Stomach (tissue), 9 donors: Measurements from ENCODE around the gene XAB2. TPM values are rescaled to one million over a fixed set of nuclear protein-coding genes. Genes with fewer than 3 reads are reported as not detected.

Source experiments
- DNase-seq, 2 donors: peaks; one replicate each; pipeline versions ENCODE4 v3.0.0 to v3.0.0-alpha.2; 2013 to 2019
- H3K27ac ChIP-seq, 5 donors: fragments of 200-600 bp in 4 of 5; sonication (generic) in 4 of 5; one replicate each; pipeline ENCODE4 v1.5.1; 2013 to 2019; ENCODE audit warnings: mild to moderate bottlenecking in 1 of 5, moderate library complexity in 1 of 5
- H3K27me3 ChIP-seq, 3 donors: fragments of 200-600 bp; sonication (generic); one replicate each; pipeline ENCODE4 v1.5.1; 2017 to 2019; ENCODE audit warnings: mixed run types in 1 of 3
- H3K36me3 ChIP-seq, 4 donors: fragments of 200-600 bp; sonication (generic); 1 replicate in 3 of 4; 2 replicates in 1 of 4; pipeline ENCODE4 v1.5.1; 2016 to 2019
- H3K4me1 ChIP-seq, 4 donors: fragments of 200-600 bp; sonication (generic); one replicate each; pipeline ENCODE4 v1.5.1; 2016 to 2019
- H3K4me3 ChIP-seq, 4 donors: fragments of 200-600 bp; sonication (generic) in 3 of 4; one replicate each; pipeline ENCODE4 v1.5.1; 2016 to 2019; ENCODE audit warnings: mild to moderate bottlenecking in 1 of 4
- H3K9me3 ChIP-seq, 4 donors: fragments of 200-600 bp; sonication (generic); one replicate each; pipeline ENCODE4 v1.5.1; 2016 to 2019
- CTCF ChIP-seq, 7 experiments: fragments of 450-650 bp in 4 of 7; fragments of 200-600 bp in 3 of 7; sonication (generic) in 3 of 7; IDR thresholded peaks; one replicate each; pipeline ENCODE4 v1.5.1; 2016 to 2019; ENCODE audit warnings: antibody characterized with exemption in 7 of 7, control low read depth in 2 of 7, mild to moderate bottlenecking in 1 of 7
- EP300 ChIP-seq: sonication (generic); formaldehyde crosslinking; IDR thresholded peaks from one replicate; pipeline ENCODE4 v1.6.1; 2017; ENCODE audit warnings: antibody characterized with exemption
- POLR2A ChIP-seq, 4 donors: fragments of 450-650 bp; IDR thresholded peaks; one replicate each; pipeline ENCODE4 v1.6.1; 2016; ENCODE audit warnings: antibody characterized with exemption in 4 of 4, control low read depth in 2 of 4, mild to moderate bottlenecking in 1 of 4, moderate library complexity in 1 of 4
- POLR2AphosphoS5 ChIP-seq, 3 donors: sonication (generic); formaldehyde crosslinking; IDR thresholded peaks; one replicate each; pipeline ENCODE4 v1.6.1; 2016; ENCODE audit warnings: antibody characterized with exemption in 3 of 3
- WGBS, 5 donors: extraction: QIAGEN DNeasy Blood & Tissue Kit in 3 of 5; methylation state at CpG; one replicate each; pipeline versions ENCODE4 v1.1.5 to v1.1.7; 2013 to 2018; 5-methylcytosine and 5-hydroxymethylcytosine counted together
- intact Hi-C: fragments of 100-400 bp; cut with DNase I; formaldehyde crosslinking; loops from one replicate; pipeline ENCODE4 v1.15.1; 2023; ENCODE audit warnings: low total_unique reads
- polyA plus RNA-seq, 3 donors: library from polyadenylated mRNA; stranded (reverse); fragments of 200-250 nt; gene quantifications; one replicate each; pipeline ENCODE4 v1.2.3, GENCODE V29; 2013
- total RNA-seq, 5 donors: library from RNA; depleted of rRNA; stranded (reverse); fragments of >200 nt; gene quantifications; one replicate each; pipeline versions ENCODE4 v1.1.0 to v1.2.3, GENCODE V29; 2014 to 2016
- donor health status: healthy with polysubstance abuse.
- donor health status: Bipolar disorder and iron deficiency.
- donor health status: healthy.

The XAB2 gene
- total and polyA plus RNA-seq, 8 donors: 24.6 to 106 (median 48.4) TPM

- H3K27ac ChIP-seq: no peak overlapping the region
- no peaks in the 10 kb centered on the region for H3K9me3 ChIP-seq
- TF ChIP-seq CTCF (IDR thresholded peaks at IDR 0.05) (no peak), POLR2A (IDR thresholded peaks at IDR 0.05) (no peak), EP300 (no peak), POLR2AphosphoS5 (IDR thresholded peaks at IDR 0.05) (no peak)
- H3K4me1 ChIP-seq: peaks cover 0 to 45% (median 20%) of the 10 kb centered on the region in 4 donors
- peaks cover 0 to 63% (median 2%) of the 10 kb centered on the region in 3 donors for H3K27me3 ChIP-seq
- peaks cover 0 to 75% (median 47%) of the 10 kb centered on the region in 4 donors for H3K36me3 ChIP-seq
- intact Hi-C loops: no loop called here
- DNase-seq: no peak
- 88 to 95% (median 92%) methylated on average over 25 to 27 of the region's 27 CpGs for WGBS, 5 donors
- no peak overlapping the region for H3K4me3 ChIP-seq
Measured at GRCh38 chr19:7642295-7643030, 13.1 kb upstream of the XAB2 start.

- Histone ChIP-seq H3K4me3 (no peak overlapping the region), H3K9me3 (no peaks in the 10 kb centered on the region), H3K4me1 (peaks cover 0 to 49% (median 23%) of the 10 kb centered on the region in 4 donors), H3K36me3 (peaks cover 0 to 66% (median 38%) of the 10 kb centered on the region in 4 donors), H3K27ac (no peak overlapping the region), H3K27me3 (peaks cover 0 to 65% (median 9%) of the 10 kb centered on the region in 3 donors)
- TF ChIP-seq POLR2AphosphoS5 (IDR thresholded peaks at IDR 0.05) (no peak), CTCF (IDR thresholded peaks at IDR 0.05) (no peak), EP300 (no peak), POLR2A (IDR thresholded peaks at IDR 0.05) (no peak)
- 85 to 91% (median 88%) methylated on average over 40 to 43 of the region's 43 CpGs for WGBS, 5 donors
- intact Hi-C loops: no loop called here
- DNase-seq: no peak
Measured at GRCh38 chr19:7641290-7642276, 12.2 kb upstream of the XAB2 start.

GRCh38 chr19:7640803-7641202 is 11.5 kb upstream of the XAB2 start:
- TF ChIP-seq POLR2AphosphoS5 (IDR thresholded peaks at IDR 0.05) (no peak), POLR2A (IDR thresholded peaks at IDR 0.05) (no peak), CTCF (IDR thresholded peaks at IDR 0.05) (no peak), EP300 (no peak)
- peaks cover 0 to 65% (median 9%) of the 10 kb centered on the region in 3 donors for H3K27me3 ChIP-seq
- intact Hi-C loops: no loop called here
- DNase-seq: no peak
- no peak overlapping the region for H3K27ac ChIP-seq
- no peak overlapping the region for H3K4me3 ChIP-seq
- 94 to 96% (median 95%) methylated on average over 11 of the region's 11 CpGs for WGBS, 5 donors
- H3K9me3 ChIP-seq: no peaks in the 10 kb centered on the region
- peaks cover 0 to 54% (median 28%) of the 10 kb centered on the region in 4 donors for H3K4me1 ChIP-seq
- H3K36me3 ChIP-seq: peaks cover 0 to 59% (median 32%) of the 10 kb centered on the region in 4 donors

- TF ChIP-seq CTCF (IDR thresholded peaks at IDR 0.05): no peak
- TF ChIP-seq POLR2A (IDR thresholded peaks at IDR 0.05): no peak
- no peak for TF ChIP-seq POLR2AphosphoS5 (IDR thresholded peaks at IDR 0.05)
- intact Hi-C loops: no loop called here
- Histone ChIP-seq H3K27ac (no peak overlapping the region), H3K4me3 (no peak overlapping the region), H3K9me3 (no peaks in the 10 kb centered on the region), H3K4me1 (peaks cover 0 to 51% (median 28%) of the 10 kb centered on the region in 4 donors), H3K27me3 (peaks cover 0 to 63% (median 9%) of the 10 kb centered on the region in 3 donors), H3K36me3 (peaks cover 0 to 52% (median 25%) of the 10 kb centered on the region in 4 donors)
- WGBS, 5 donors: 96 to 99% (median 97%) methylated on average over 13 of the region's 13 CpGs
- DNase-seq: no peak
Measured at GRCh38 chr19:7639863-7640348, 10.6 kb upstream of the XAB2 start.
